ENCODE measurements around the gene MARK4. TPM values are rescaled to one million over a fixed set of nuclear protein-coding genes. Genes with fewer than 3 reads are reported as not detected.
"Not testable (repeated sequence)": the region's sequence is repeated elsewhere in the genome, so short reads cannot be mapped to it uniquely, and the experiment has no call there.

MARK4 gene
- total RNA-seq, 4 donors from 2014 or later, result 28.4 to 42.8 (median 35.3) TPM

- TF ChIP-seq CTCF (IDR thresholded peaks at IDR 0.05) (no peak), POLR2A (IDR thresholded peaks at IDR 0.05) (no peak)
- no peak overlapping the region for H3K4me3 ChIP-seq (ENCODE audit: low read depth, poor library complexity, severe bottlenecking)
- DNase-seq (ENCODE audit: low spot score in 2 of 2), result no peak
- intact Hi-C loops (cut with DNase I; ENCODE audit: low total_unique reads), result no loop called here
- WGBS, 2 donors, result 19 to 27% methylated on average over 5 to 18 of the region's 18 CpGs
Observed at GRCh38 chr19:45311621-45312020, 60.5 kb downstream of the MARK4 start.

GRCh38 chr19:45312285-45312684 is 61.2 kb downstream of the MARK4 start:
- H3K4me3 ChIP-seq (ENCODE audit: low read depth, poor library complexity, severe bottlenecking); DNase-seq (ENCODE audit: low spot score in 2 of 2); intact Hi-C loops (cut with DNase I; ENCODE audit: low total_unique reads): not testable (repeated sequence)
- WGBS, 2 donors, result 79 to 89% methylated on average over 14 of the region's 14 CpGs

GRCh38 chr19:45314708-45315245 is 63.7 kb downstream of the MARK4 start:
- intact Hi-C loops (cut with DNase I; ENCODE audit: low total_unique reads), result no loop called here
- 67 to 82% methylated on average over 8 of the region's 8 CpGs for WGBS, 2 donors
- TF ChIP-seq POLR2A (IDR thresholded peaks at IDR 0.05) (no peak), CTCF (IDR thresholded peaks at IDR 0.05) (no peak)
- no peak for DNase-seq (ENCODE audit: low spot score in 2 of 2)
- H3K4me3 ChIP-seq (ENCODE audit: low read depth, poor library complexity, severe bottlenecking), result no peak overlapping the region

- intact Hi-C loops (cut with DNase I; ENCODE audit: low total_unique reads), result no loop called here
- WGBS, 2 donors, result 63 to 66% methylated on average over 21 of the region's 21 CpGs
- TF ChIP-seq POLR2A (IDR thresholded peaks at IDR 0.05) (no peak), CTCF (IDR thresholded peaks at IDR 0.05) (no peak)
- DNase-seq (ENCODE audit: low spot score in 2 of 2), result no peak
- H3K4me3 ChIP-seq (ENCODE audit: low read depth, poor library complexity, severe bottlenecking), result no peak overlapping the region
Observed at GRCh38 chr19:45315304-45315703, 64.2 kb downstream of the MARK4 start.

- TF ChIP-seq POLR2A (IDR thresholded peaks at IDR 0.05) (no peak), CTCF (IDR thresholded peaks at IDR 0.05) (no peak)
Observed at GRCh38 chr19:45320997-45321775, 70.1 kb downstream of the MARK4 start.

GRCh38 chr19:45321848-45322247 is 70.8 kb downstream of the MARK4 start:
- TF ChIP-seq POLR2A (IDR thresholded peaks at IDR 0.05) (no peak), CTCF (IDR thresholded peaks at IDR 0.05) (no peak)
- WGBS, 2 donors, result 44 to 55% methylated on average over 2 to 7 of the region's 7 CpGs
- intact Hi-C loops (cut with DNase I; ENCODE audit: low total_unique reads), result loop anchor here (10.0 kb wide), 1 partner anchor 417 kb away; the partner anchor contains the start of gene APOE
- DNase-seq (ENCODE audit: low spot score in 2 of 2), result no peak
- H3K4me3 ChIP-seq (ENCODE audit: low read depth, poor library complexity, severe bottlenecking), result no peak overlapping the region

More at GRCh38 chr19:45320997-45321775, 70.1 kb downstream of the MARK4 start:
- intact Hi-C loops (cut with DNase I; ENCODE audit: low total_unique reads), result loop anchor here (10.0 kb wide), 1 partner anchor 416 kb away; the partner anchor contains the start of gene APOE
- 66 to 72% methylated on average over 12 of the region's 12 CpGs for WGBS, 2 donors
- DNase-seq (ENCODE audit: low spot score in 2 of 2), result no peak
- H3K4me3 ChIP-seq (ENCODE audit: low read depth, poor library complexity, severe bottlenecking), result no peak overlapping the region

All from lower leg skin (tissue), 4 donors.